Measurements from ENCODE around the gene ZBTB7C. TPM values are rescaled to one million over a fixed set of nuclear protein-coding genes. Genes with fewer than 3 reads are reported as not detected.

Gene ZBTB7C
- total RNA-seq, 1 experiment from 2014 or later: 0.33 TPM

DNA sequence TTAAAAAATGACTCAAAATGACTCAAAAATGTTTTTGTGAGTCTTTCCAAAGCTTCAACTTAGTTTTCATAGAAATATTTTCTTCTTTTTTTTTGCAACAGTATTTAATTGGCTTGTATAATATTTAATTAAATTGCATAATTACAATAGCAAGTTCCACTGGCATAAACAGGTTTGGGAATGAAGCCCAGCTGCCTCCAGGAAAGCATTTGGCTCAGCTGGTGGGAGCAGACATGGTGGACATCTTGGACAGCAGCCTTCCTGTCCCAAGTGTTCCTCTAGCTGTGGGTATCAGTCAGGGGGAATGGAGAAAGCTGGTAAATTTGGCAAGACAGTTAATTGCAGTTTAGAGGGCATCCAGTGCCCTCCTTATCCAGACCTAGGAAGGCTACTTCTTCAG is 213.4 kb downstream of the ZBTB7C start:
- H3K27ac Mint-ChIP-seq: no peak overlapping the region
- H2BK15ac ChIP-seq (ENCODE audit: low read depth, low read length): no peak overlapping the region
- peaks cover 20% of the 10 kb centered on the region for H3K27me3 Mint-ChIP-seq (ENCODE audit: low read depth)
- no peaks in the 10 kb centered on the region for H3K79me1 ChIP-seq (ENCODE audit: insufficient read depth, low read depth, low read length, poor library complexity, severe bottlenecking)
- TF ChIP-seq, protein P1, sequence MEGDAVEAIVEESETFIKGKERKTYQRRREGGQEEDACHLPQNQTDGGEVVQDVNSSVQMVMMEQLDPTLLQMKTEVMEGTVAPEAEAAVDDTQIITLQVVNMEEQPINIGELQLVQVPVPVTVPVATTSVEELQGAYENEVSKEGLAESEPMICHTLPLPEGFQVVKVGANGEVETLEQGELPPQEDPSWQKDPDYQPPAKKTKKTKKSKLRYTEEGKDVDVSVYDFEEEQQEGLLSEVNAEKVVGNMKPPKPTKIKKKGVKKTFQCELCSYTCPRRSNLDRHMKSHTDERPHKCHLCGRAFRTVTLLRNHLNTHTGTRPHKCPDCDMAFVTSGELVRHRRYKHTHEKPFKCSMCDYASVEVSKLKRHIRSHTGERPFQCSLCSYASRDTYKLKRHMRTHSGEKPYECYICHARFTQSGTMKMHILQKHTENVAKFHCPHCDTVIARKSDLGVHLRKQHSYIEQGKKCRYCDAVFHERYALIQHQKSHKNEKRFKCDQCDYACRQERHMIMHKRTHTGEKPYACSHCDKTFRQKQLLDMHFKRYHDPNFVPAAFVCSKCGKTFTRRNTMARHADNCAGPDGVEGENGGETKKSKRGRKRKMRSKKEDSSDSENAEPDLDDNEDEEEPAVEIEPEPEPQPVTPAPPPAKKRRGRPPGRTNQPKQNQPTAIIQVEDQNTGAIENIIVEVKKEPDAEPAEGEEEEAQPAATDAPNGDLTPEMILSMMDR (conservative IDR thresholded peaks at IDR 0.05): no peak
- no peak overlapping the region for H4K8ac ChIP-seq (replicated peaks; ENCODE audit: insufficient read length, low read depth, low read length)
- no peak overlapping the region for H3K18ac ChIP-seq (ENCODE audit: insufficient read length, low read depth, low read length)
- no peaks in the 10 kb centered on the region for H3K36me3 Mint-ChIP-seq (ENCODE audit: insufficient read depth in 1 of 3, low read depth in 3 of 3)
- H2BK20ac ChIP-seq (ENCODE audit: low read depth, low read length, poor library complexity, severe bottlenecking): no peak overlapping the region
- H3K4me2 ChIP-seq (ENCODE audit: insufficient read depth, insufficient read length, low read length): no peak overlapping the region
- H3K27ac ChIP-seq (ENCODE audit: insufficient read length, low read depth, low read length): no peak overlapping the region
- H2BK12ac ChIP-seq (ENCODE audit: insufficient read length, low read depth, low read length): no peak overlapping the region
- H3K27me3 ChIP-seq (ENCODE audit: insufficient read depth, low read length): no peaks in the 10 kb centered on the region
- H3K56ac ChIP-seq (ENCODE audit: insufficient read length, low read depth, low read length): no peak overlapping the region
- H3K9me3 ChIP-seq (ENCODE audit: control insufficient read depth, low read depth, low read length): no peaks in the 10 kb centered on the region
- no peaks in the 10 kb centered on the region for H4K20me1 ChIP-seq (ENCODE audit: control insufficient read depth, insufficient read depth, insufficient read length)
- H3K79me2 ChIP-seq (ENCODE audit: insufficient read depth, low read length): no peaks in the 10 kb centered on the region
- peaks cover 0 to 1% of the 10 kb centered on the region in 2 experiments; a peak in 2 of 5 replicates for H3K9me3 Mint-ChIP-seq
- no peak overlapping the region for H3K23ac ChIP-seq (ENCODE audit: insufficient read length, low read depth, low read length)
- H2AK5ac ChIP-seq (ENCODE audit: insufficient read length, low read length): no peak overlapping the region
- no peak overlapping the region for H3K9ac ChIP-seq (ENCODE audit: extremely low read depth, insufficient read length, low read length)
- H3K14ac ChIP-seq (ENCODE audit: insufficient read depth, low read length): no peak overlapping the region
- H2AFZ ChIP-seq (ENCODE audit: low read length): no peak overlapping the region
- H3K23me2 ChIP-seq (ENCODE audit: insufficient read length, low read depth, low read length, poor library complexity, severe bottlenecking): no peaks in the 10 kb centered on the region
- no peak for DNase-seq
- no peak overlapping the region for H2BK120ac ChIP-seq (ENCODE audit: low read depth, low read length, poor library complexity, severe bottlenecking)
- H2BK5ac ChIP-seq (ENCODE audit: insufficient read length, low read length): no peak overlapping the region
- H4K91ac ChIP-seq (ENCODE audit: insufficient read length, low read depth, low read length): no peak overlapping the region
- H3K4ac ChIP-seq (ENCODE audit: low read depth, low read length): no peak overlapping the region
- no peak overlapping the region for H4K5ac ChIP-seq (ENCODE audit: insufficient read length, low read depth, low read length)
- H3K4me1 ChIP-seq (ENCODE audit: insufficient read depth, low read length): no peaks in the 10 kb centered on the region
- no peak overlapping the region for H3T11ph ChIP-seq (ENCODE audit: low read length)
- peaks cover 9 to 11% of the 10 kb centered on the region in 2 experiments for H3K4me1 Mint-ChIP-seq
- no peak overlapping the region for H3K4me3 Mint-ChIP-seq

Measured in H9 (cell line).